Measurements from ENCODE around the gene SERP1.
A peak's percentile ranks its signal among the peaks of the same experiment; 100 is the strongest.

Gene SERP1

GRCh38 chr3:150546226-150547044 lies at the start of gene SERP1, which contains the start of gene EIF2A:
Gene SERP1 (minus strand): TSS chr3:150546496. CDS start chr3:150546135, 361 bp downstream.
Gene EIF2A (plus strand): TSS chr3:150546787. CDS start chr3:150546803, 16 bp downstream.
- peak; percentile 98 for DNase-seq (ENCODE audit: low read depth in 1 of 2, low spot score in 1 of 2)

GRCh38 chr3:150594150-150594549 lies 47.9 kb upstream of the SERP1 start:
- DNase-seq (ENCODE audit: low read depth in 1 of 2, low spot score in 1 of 2): no peak

GRCh38 chr3:150589759-150590158 lies 43.5 kb upstream of the SERP1 start:
- DNase-seq (ENCODE audit: low read depth in 1 of 2, low spot score in 1 of 2): no peak

- DNase-seq (ENCODE audit: low read depth in 1 of 2, low spot score in 1 of 2): no peak
These were observed 41.9 kb upstream of the SERP1 start for GRCh38 chr3:150588027-150588830.

GRCh38 chr3:150583028-150583427 lies 36.7 kb upstream of the SERP1 start:
- DNase-seq (ENCODE audit: low read depth in 1 of 2, low spot score in 1 of 2): no peak

- no peak for DNase-seq (ENCODE audit: low read depth in 1 of 2, low spot score in 1 of 2)
These were observed 36.3 kb upstream of the SERP1 start for GRCh38 chr3:150582620-150583019.

GRCh38 chr3:150581174-150581573 lies 34.9 kb upstream of the SERP1 start:
- DNase-seq (ENCODE audit: low read depth in 1 of 2, low spot score in 1 of 2): no peak

- no peak for DNase-seq (ENCODE audit: low read depth in 1 of 2, low spot score in 1 of 2)
These were observed 31.6 kb upstream of the SERP1 start for GRCh38 chr3:150577855-150578254.

- no peak for DNase-seq (ENCODE audit: low read depth in 1 of 2, low spot score in 1 of 2)
These were observed 21.0 kb upstream of the SERP1 start for GRCh38 chr3:150567328-150567727.

GRCh38 chr3:150564243-150564642 lies 17.9 kb upstream of the SERP1 start:
- DNase-seq (ENCODE audit: low read depth in 1 of 2, low spot score in 1 of 2): no peak

GRCh38 chr3:150557725-150558124 lies 11.4 kb upstream of the SERP1 start:
- DNase-seq (ENCODE audit: low read depth in 1 of 2, low spot score in 1 of 2): no peak

GRCh38 chr3:150556792-150557191 lies 10.5 kb upstream of the SERP1 start:
- DNase-seq (ENCODE audit: low read depth in 1 of 2, low spot score in 1 of 2): no peak

- DNase-seq (ENCODE audit: low read depth in 1 of 2, low spot score in 1 of 2): no peak
These were observed 9.7 kb upstream of the SERP1 start for GRCh38 chr3:150555859-150556436.

GRCh38 chr3:150547045-150547741 lies 897 bp upstream of the SERP1 start:
- DNase-seq (ENCODE audit: low read depth in 1 of 2, low spot score in 1 of 2): no peak

- peak in 1 of 2 donors; percentile 11 for DNase-seq (ENCODE audit: low read depth in 1 of 2, low spot score in 1 of 2)
These were observed 674 bp downstream of the SERP1 start for GRCh38 chr3:150545419-150546225.

- DNase-seq (ENCODE audit: low read depth in 1 of 2, low spot score in 1 of 2): no peak
These were observed 1.6 kb downstream of the SERP1 start for GRCh38 chr3:150544726-150545125.

- DNase-seq (ENCODE audit: low read depth in 1 of 2, low spot score in 1 of 2): no peak
These were observed 2.3 kb downstream of the SERP1 start for GRCh38 chr3:150544041-150544440.

- DNase-seq (ENCODE audit: low read depth in 1 of 2, low spot score in 1 of 2): no peak
These were observed 2.8 kb downstream of the SERP1 start for GRCh38 chr3:150543531-150543930.

GRCh38 chr3:150543128-150543527 lies 3.2 kb downstream of the SERP1 start:
- no peak for DNase-seq (ENCODE audit: low read depth in 1 of 2, low spot score in 1 of 2)

GRCh38 chr3:150540991-150541390 lies 5.3 kb downstream of the SERP1 start:
- no peak for DNase-seq (ENCODE audit: low read depth in 1 of 2, low spot score in 1 of 2)
